DOHH2 (cell line): Measurements from ENCODE around the gene PRCD.

Experiments used
- H3F3A ChIP-seq: fragments of 200-600 bp; sonication (generic), shearing (Covaris generic); 2 replicates; pipeline ENCODE4 v1.6.0; 2016; ENCODE audit warnings: antibody characterized with exemption, mild to moderate bottlenecking; ENCODE audit not compliant: control insufficient read depth, insufficient read depth
- H3K27ac ChIP-seq: fragments of 200-600 bp; sonication (generic); 2 replicates; pipeline ENCODE4 v1.5.1; 2014; ENCODE audit warnings: low read depth, mild to moderate bottlenecking, low read length, moderate library complexity
- H3K27me3 ChIP-seq: fragments of 200-600 bp; sonication (generic); 2 replicates; pipeline ENCODE4 v1.6.1; 2014; ENCODE audit warnings: mild to moderate bottlenecking, low read length, mixed read lengths; ENCODE audit not compliant: control insufficient read depth
- H3K36me3 ChIP-seq: fragments of 200-600 bp; sonication (generic); 2 replicates; pipeline ENCODE4 v1.6.1; 2014; ENCODE audit warnings: mild to moderate bottlenecking, low read length, moderate library complexity, mixed read lengths; ENCODE audit not compliant: control insufficient read depth
- H3K4me1 ChIP-seq: fragments of 200-600 bp; sonication (generic); 2 replicates; pipeline ENCODE4 v1.6.1; 2014; ENCODE audit warnings: mild to moderate bottlenecking, low read length, mixed read lengths; ENCODE audit not compliant: control insufficient read depth
- H3K4me2 ChIP-seq: fragments of 200-600 bp; sonication (generic); 2 replicates; pipeline ENCODE4 v1.6.0; 2014; ENCODE audit warnings: mild to moderate bottlenecking, low read length, moderate library complexity
- H3K4me3 ChIP-seq: fragments of 200-600 bp; sonication (generic); 2 replicates; pipeline ENCODE4 v1.5.1; 2014; ENCODE audit warnings: mild to moderate bottlenecking, low read length, mixed read lengths
- H3K79me2 ChIP-seq: fragments of 200-600 bp; sonication (generic); 2 replicates; pipeline ENCODE4 v1.6.1; 2014; ENCODE audit warnings: mild to moderate bottlenecking, low read length, mixed read lengths; ENCODE audit not compliant: control insufficient read depth
- H3K9me2 ChIP-seq: fragments of 200-600 bp; sonication (generic); replicated peaks from 2 replicates; pipeline ENCODE4 v1.6.1; 2014; ENCODE audit warnings: mild to moderate bottlenecking, low read length, mixed read lengths; ENCODE audit not compliant: control insufficient read depth
- H3K9me3 ChIP-seq: fragments of 200-600 bp; sonication (generic); 2 replicates; pipeline ENCODE4 v1.6.1; 2014; ENCODE audit warnings: antibody characterized with exemption, low read length, mixed read lengths; ENCODE audit not compliant: control insufficient read depth, insufficient read depth
- H4K20me1 ChIP-seq: fragments of 200-600 bp; sonication (generic); 2 replicates; pipeline ENCODE4 v1.6.0; 2014; ENCODE audit warnings: low read depth, mild to moderate bottlenecking, antibody characterized with exemption, low read length, moderate library complexity; ENCODE audit not compliant: control insufficient read depth, insufficient read depth
- EZH2phosphoT487 ChIP-seq: fragments of 200-600 bp; sonication (generic); IDR thresholded peaks from 2 replicates; pipeline ENCODE4 v1.6.1; 2017; ENCODE audit warnings: borderline replicate concordance, mild to moderate bottlenecking, antibody characterized with exemption, low read length, moderate library complexity, mixed read lengths
- TF ChIP-seq, protein P1 (sequence below): fragments of 200-600 bp; sonication (generic); IDR thresholded peaks from one replicate; pipeline ENCODE4 v1.5.1; 2014; ENCODE audit warnings: antibody characterized with exemption, mild to moderate bottlenecking, low read depth, low read length; ENCODE audit not compliant: poor library complexity, severe bottlenecking

PRCD gene

GRCh38 chr17:76539631-76540271 lies at the start of gene PRCD:
Gene PRCD (plus strand): TSS chr17:76540044. CDS start chr17:76540142, 98 bp downstream.
- Histone ChIP-seq H3K36me3 (no peaks in the 10 kb centered on the region), H3K4me3 (no peak within 1 kb of the TSS), H3K27me3 (peaks cover 36% of the 10 kb centered on the region), H3K9me3 (no peaks in the 10 kb centered on the region), H3K9me2 (no peaks in the 10 kb centered on the region), H3K27ac (no peak within 1 kb of the TSS), H3K4me1 (peaks cover 10% of the 10 kb centered on the region), H3F3A (no peaks in the 10 kb centered on the region), H4K20me1 (no peaks in the 10 kb centered on the region), H3K4me2 (peak within 1 kb of the TSS; percentile 48), H3K79me2 (no peaks in the 10 kb centered on the region)
- TF ChIP-seq EZH2phosphoT487 = no peak
- TF ChIP-seq, protein P1, sequence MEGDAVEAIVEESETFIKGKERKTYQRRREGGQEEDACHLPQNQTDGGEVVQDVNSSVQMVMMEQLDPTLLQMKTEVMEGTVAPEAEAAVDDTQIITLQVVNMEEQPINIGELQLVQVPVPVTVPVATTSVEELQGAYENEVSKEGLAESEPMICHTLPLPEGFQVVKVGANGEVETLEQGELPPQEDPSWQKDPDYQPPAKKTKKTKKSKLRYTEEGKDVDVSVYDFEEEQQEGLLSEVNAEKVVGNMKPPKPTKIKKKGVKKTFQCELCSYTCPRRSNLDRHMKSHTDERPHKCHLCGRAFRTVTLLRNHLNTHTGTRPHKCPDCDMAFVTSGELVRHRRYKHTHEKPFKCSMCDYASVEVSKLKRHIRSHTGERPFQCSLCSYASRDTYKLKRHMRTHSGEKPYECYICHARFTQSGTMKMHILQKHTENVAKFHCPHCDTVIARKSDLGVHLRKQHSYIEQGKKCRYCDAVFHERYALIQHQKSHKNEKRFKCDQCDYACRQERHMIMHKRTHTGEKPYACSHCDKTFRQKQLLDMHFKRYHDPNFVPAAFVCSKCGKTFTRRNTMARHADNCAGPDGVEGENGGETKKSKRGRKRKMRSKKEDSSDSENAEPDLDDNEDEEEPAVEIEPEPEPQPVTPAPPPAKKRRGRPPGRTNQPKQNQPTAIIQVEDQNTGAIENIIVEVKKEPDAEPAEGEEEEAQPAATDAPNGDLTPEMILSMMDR = no peak

DNA sequence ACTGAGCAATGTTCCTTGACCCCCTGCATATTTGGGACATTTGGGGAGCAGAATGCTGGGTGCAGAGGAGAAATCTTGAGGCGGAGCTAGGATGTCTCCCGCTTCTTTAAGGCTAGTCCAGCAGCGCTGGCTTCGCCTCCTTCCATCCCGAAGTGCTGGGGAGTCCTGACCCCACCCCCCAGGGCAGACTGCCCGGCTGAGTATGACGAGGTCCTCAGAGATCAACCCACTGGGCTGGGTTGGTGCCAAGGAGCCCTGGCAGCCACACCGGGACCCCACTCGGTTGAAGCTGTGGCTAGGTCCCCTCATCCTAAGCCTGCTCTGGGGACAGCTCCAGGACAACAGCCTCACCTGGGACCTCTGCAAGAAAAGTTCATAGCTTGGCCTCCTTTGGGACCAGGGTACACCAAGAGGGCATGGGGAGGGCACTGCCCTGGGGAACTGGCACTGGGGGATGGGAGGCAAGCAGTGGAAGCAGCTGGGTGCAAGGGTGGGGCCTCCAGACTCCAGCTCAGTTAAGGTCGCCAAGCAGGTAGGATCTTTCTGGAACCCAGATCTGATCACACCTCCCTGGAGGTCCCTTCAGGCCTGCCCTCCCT lies 49.6 kb upstream of the PRCD start:
- Histone ChIP-seq H3K4me1 (peaks cover 58% of the 10 kb centered on the region), H3K4me2 (no peak overlapping the region), H3K27ac (no peak overlapping the region), H3K4me3 (no peak overlapping the region), H3K27me3 (no peaks in the 10 kb centered on the region), H3K9me3 (no peaks in the 10 kb centered on the region), H3K9me2 (no peaks in the 10 kb centered on the region), H3K36me3 (peaks cover 3% of the 10 kb centered on the region; the same call in 1 of the 2 replicates), H4K20me1 (no peaks in the 10 kb centered on the region), H3F3A (peaks cover 6% of the 10 kb centered on the region), H3K79me2 (peaks cover 17% of the 10 kb centered on the region)
- no peak for TF ChIP-seq EZH2phosphoT487
- TF ChIP-seq, protein P1 = no peak

- H3F3A ChIP-seq = peaks cover 1% of the 10 kb centered on the region
- TF ChIP-seq, protein P1 = no peak
- TF ChIP-seq EZH2phosphoT487 = no peak
- H3K36me3 ChIP-seq = peaks cover 3% of the 10 kb centered on the region
- H3K4me2 ChIP-seq = peak overlapping the region; percentile 88
- H3K4me3 ChIP-seq = peak overlapping the region; percentile 63
- H3K9me2 ChIP-seq = no peaks in the 10 kb centered on the region
- no peaks in the 10 kb centered on the region for H3K9me3 ChIP-seq
- peaks cover 57% of the 10 kb centered on the region for H3K4me1 ChIP-seq
- peaks cover 28% of the 10 kb centered on the region for H3K79me2 ChIP-seq
- no peaks in the 10 kb centered on the region for H4K20me1 ChIP-seq
- no peaks in the 10 kb centered on the region for H3K27me3 ChIP-seq
- peak overlapping the region; percentile 72 for H3K27ac ChIP-seq
Observed at GRCh38 chr17:76491271-76492122, 48.3 kb upstream of the PRCD start.
